Activated naive CD8-positive, alpha-beta T cell treated with anti-CD3 and anti-CD28 coated beads for 36 hours (primary cell): ENCODE data around the gene INTS4. TPM values are rescaled to one million over a fixed set of nuclear protein-coding genes. Genes with fewer than 3 reads are reported as not detected.
"Not testable (repeated sequence)": the region's sequence is repeated elsewhere in the genome, so short reads cannot be mapped to it uniquely, and the experiment has no call there.

Experiments
- DNase-seq: peaks from one replicate; pipeline ENCODE4 v3.0.0; 2021
- H3K27ac Mint-ChIP-seq: one replicate; pipeline ENCODE4 v1.8.0; 2022; ENCODE audit warnings: mild to moderate bottlenecking, moderate library complexity, mixed read lengths
- H3K27me3 Mint-ChIP-seq: one replicate; pipeline ENCODE4 v1.8.0; 2022; ENCODE audit warnings: mild to moderate bottlenecking, mixed read lengths
- H3K36me3 Mint-ChIP-seq: one replicate; pipeline ENCODE4 v1.8.0; 2021; ENCODE audit warnings: mild to moderate bottlenecking, mixed read lengths
- H3K4me1 Mint-ChIP-seq: one replicate; pipeline ENCODE4 v1.8.0; 2021; ENCODE audit warnings: mixed read lengths
- H3K4me3 Mint-ChIP-seq: one replicate; pipeline ENCODE4 v1.8.0; 2022; ENCODE audit warnings: mild to moderate bottlenecking, moderate library complexity, mixed read lengths
- H3K9me3 Mint-ChIP-seq: one replicate; pipeline ENCODE4 v1.8.0; 2022; ENCODE audit warnings: mixed read lengths
- total RNA-seq, 2 experiments: library from RNA; stranded (reverse); gene quantifications; one replicate each; pipeline ENCODE4 v1.2.3, GENCODE V29; 2021

The INTS4 gene, protein sequence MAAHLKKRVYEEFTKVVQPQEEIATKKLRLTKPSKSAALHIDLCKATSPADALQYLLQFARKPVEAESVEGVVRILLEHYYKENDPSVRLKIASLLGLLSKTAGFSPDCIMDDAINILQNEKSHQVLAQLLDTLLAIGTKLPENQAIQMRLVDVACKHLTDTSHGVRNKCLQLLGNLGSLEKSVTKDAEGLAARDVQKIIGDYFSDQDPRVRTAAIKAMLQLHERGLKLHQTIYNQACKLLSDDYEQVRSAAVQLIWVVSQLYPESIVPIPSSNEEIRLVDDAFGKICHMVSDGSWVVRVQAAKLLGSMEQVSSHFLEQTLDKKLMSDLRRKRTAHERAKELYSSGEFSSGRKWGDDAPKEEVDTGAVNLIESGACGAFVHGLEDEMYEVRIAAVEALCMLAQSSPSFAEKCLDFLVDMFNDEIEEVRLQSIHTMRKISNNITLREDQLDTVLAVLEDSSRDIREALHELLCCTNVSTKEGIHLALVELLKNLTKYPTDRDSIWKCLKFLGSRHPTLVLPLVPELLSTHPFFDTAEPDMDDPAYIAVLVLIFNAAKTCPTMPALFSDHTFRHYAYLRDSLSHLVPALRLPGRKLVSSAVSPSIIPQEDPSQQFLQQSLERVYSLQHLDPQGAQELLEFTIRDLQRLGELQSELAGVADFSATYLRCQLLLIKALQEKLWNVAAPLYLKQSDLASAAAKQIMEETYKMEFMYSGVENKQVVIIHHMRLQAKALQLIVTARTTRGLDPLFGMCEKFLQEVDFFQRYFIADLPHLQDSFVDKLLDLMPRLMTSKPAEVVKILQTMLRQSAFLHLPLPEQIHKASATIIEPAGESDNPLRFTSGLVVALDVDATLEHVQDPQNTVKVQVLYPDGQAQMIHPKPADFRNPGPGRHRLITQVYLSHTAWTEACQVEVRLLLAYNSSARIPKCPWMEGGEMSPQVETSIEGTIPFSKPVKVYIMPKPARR
- total RNA-seq, result 10 to 100 TPM; 45.2 to 46.2 TPM

- no peaks in the 10 kb centered on the region for H3K27me3 Mint-ChIP-seq
- peak; percentile 98 for DNase-seq
- peak within 1 kb of the TSS; percentile 96 for H3K4me3 Mint-ChIP-seq
- no peaks in the 10 kb centered on the region for H3K9me3 Mint-ChIP-seq
- peaks cover 4% of the 10 kb centered on the region for H3K36me3 Mint-ChIP-seq
- peaks cover 13% of the 10 kb centered on the region for H3K4me1 Mint-ChIP-seq
- H3K27ac Mint-ChIP-seq, result peak within 1 kb of the TSS; percentile 92
These were observed at the start of gene INTS4 for GRCh38 chr11:77994434-77995362. Gene INTS4, minus strand, starts transcription at chr11:77994668. Its CDS starts 25 bp downstream, at chr11:77994643.

GRCh38 chr11:78041843-78042440 lies 47.5 kb upstream of the INTS4 start:
- H3K4me3 Mint-ChIP-seq, result no peak overlapping the region
- no peaks in the 10 kb centered on the region for H3K36me3 Mint-ChIP-seq
- H3K4me1 Mint-ChIP-seq, result peaks cover 17% of the 10 kb centered on the region
- H3K27ac Mint-ChIP-seq, result no peak overlapping the region
- H3K27me3 Mint-ChIP-seq, result no peaks in the 10 kb centered on the region
- H3K9me3 Mint-ChIP-seq, result no peaks in the 10 kb centered on the region
- no peak for DNase-seq

- H3K9me3 Mint-ChIP-seq, DNase-seq, H3K4me3 Mint-ChIP-seq, H3K27me3 Mint-ChIP-seq, H3K36me3 Mint-ChIP-seq, H3K27ac Mint-ChIP-seq: not testable (repeated sequence)
- peaks cover 17% of the 10 kb centered on the region for H3K4me1 Mint-ChIP-seq
These were observed 46.9 kb upstream of the INTS4 start for GRCh38 chr11:78041380-78041719.

GRCh38 chr11:78040691-78041379 lies 46.4 kb upstream of the INTS4 start:
- Mint-ChIP-seq H3K36me3 (no peaks in the 10 kb centered on the region), H3K4me1 (peaks cover 15% of the 10 kb centered on the region), H3K27ac (no peak overlapping the region), H3K4me3 (no peak overlapping the region), H3K27me3 (no peaks in the 10 kb centered on the region), H3K9me3 (no peaks in the 10 kb centered on the region)
- DNase-seq, result no peak

DNA sequence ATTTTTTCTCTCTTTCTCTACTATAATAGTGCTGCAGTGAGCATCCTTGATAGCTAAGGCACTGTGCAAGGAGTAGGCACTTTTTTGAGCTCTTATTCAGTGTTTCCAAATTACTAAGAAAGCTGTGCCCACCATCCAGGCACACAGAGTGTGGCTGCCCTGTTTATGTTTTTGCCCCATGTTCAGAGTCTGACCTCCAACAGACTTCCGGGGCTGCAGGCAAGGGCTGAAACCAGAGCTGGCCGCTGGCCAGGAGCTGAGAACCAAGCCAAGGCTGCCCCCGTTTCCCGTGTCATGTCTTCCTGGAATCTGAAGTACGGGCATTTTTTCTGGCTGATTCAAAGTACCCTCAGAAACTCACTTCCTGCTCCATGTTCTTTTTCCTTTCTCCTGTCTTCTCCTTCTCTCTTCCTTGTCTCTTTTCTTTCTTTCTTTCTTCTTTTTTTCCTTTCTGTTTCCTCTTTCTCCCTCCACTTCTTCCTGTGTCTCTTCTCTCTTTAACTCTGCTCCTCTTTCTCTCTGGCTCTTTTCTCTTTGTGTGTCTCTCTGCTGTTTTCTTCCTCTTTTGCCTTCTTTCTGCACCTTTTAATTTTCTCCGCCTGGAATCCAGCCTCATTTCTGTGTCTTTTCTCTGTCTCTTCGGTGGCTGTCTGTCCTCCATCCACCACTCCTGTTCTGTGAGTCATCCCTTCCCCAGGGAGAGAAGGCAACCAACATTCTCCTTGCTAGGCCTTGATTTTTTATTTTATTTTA lies 45.6 kb upstream of the INTS4 start:
- Mint-ChIP-seq H3K36me3 (no peaks in the 10 kb centered on the region), H3K9me3 (no peaks in the 10 kb centered on the region), H3K4me3 (peak overlapping the region; percentile 67), H3K27ac (peak overlapping the region; percentile 88), H3K4me1 (peaks cover 13% of the 10 kb centered on the region), H3K27me3 (no peaks in the 10 kb centered on the region)
- peak; percentile 41 for DNase-seq

DNA sequence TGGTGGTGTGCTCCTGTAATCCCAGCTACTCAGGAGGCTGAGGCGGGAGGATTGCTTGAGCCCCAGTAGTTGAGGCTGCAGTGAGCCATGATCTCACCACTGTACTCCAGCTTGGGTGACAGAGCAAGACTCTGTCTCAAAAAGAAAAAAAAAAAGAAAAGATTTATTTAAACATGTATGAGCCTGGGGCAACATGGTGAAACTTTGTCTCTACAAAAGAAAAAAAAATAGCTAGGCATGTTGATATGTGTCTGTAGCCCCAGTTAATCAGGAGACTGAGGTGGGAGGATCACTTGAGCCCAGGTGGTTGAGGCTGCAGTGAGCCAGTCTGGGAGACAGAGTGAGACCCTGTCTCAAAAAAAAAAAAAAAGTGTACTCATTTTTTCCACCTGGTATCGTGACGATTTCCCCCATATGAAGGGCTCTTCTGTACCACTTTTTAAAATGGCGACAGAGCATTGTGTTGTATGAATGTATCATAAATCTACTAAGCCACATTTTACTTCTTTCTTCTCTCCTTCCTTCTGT lies 45.0 kb upstream of the INTS4 start:
- Mint-ChIP-seq H3K27me3 (no peaks in the 10 kb centered on the region), H3K36me3 (no peaks in the 10 kb centered on the region), H3K4me3 (peak overlapping the region; percentile 67), H3K4me1 (peaks cover 13% of the 10 kb centered on the region), H3K9me3 (no peaks in the 10 kb centered on the region), H3K27ac (peak overlapping the region; percentile 88)
- DNase-seq, result no peak

DNA sequence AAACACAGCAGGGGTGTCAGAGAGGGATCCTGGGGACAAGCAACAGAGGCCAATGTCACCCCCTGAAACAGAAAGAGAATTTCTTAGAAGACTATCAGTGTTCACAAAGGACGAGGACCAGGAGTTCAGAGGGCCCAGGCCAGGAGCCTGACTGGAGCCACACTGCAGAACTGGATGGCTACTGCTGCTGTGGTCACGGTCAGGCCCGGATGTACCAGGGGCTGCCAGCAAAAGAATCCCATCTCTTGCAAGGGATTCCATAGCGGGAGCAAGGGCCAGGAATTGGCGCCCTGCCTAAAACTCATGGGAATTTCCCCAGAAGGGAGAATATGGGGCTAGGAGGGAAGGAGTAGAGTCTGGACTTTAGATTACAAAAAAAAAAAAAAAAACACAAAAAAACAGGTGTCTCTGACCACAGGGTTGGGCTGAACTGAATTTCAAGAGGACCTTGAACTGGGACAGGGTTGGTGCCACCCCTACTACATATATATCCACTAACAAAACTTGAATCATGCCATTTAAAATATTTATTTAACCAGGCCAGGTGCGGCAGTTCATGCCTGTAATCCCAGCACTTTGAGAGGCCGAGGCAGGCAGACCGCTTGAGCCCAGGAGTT lies 44.3 kb upstream of the INTS4 start:
- H3K9me3 Mint-ChIP-seq, result no peaks in the 10 kb centered on the region
- no peak overlapping the region for H3K4me3 Mint-ChIP-seq
- no peak for DNase-seq
- H3K27me3 Mint-ChIP-seq, result no peaks in the 10 kb centered on the region
- no peak overlapping the region for H3K27ac Mint-ChIP-seq
- H3K4me1 Mint-ChIP-seq, result peaks cover 11% of the 10 kb centered on the region
- no peaks in the 10 kb centered on the region for H3K36me3 Mint-ChIP-seq

DNA sequence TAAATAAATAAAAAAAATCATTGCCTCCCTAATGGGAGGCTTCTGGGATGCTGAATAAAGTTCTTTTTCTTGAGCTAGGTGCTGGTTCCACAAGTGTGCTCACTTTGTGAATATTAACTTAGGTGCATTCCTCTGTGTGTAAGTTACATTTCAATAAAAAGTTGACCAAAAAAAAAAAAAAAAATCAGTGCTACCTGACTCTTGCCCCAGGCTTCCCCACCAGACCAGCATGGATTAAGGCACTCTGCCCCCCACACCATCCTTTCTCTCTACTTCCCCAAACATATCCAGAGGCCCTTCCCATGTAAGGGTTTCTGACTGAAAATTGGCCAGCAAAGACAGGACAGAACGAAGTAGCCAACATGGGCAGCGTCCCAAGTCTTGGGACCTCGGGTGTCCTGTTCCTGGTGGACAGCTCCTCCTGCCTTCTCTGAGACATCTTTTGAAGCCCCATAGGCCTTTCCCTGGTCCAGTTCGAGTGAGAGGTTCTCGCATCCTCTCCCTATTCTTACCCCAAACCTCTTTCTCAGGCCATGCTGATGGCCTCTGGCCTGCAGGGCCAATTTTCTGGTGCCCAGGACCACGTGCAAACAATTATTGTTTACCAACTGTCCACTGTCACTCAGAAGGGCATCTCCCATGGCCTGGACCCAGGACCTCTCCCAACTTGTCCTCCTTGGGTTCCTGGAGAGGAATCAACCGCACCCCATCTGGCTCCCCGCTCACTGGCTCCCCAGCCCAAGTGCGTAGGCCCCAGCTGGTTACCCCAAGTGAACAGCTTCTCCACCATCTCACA lies 43.6 kb upstream of the INTS4 start:
- no peak overlapping the region for H3K4me3 Mint-ChIP-seq
- no peaks in the 10 kb centered on the region for H3K36me3 Mint-ChIP-seq
- H3K4me1 Mint-ChIP-seq, result peaks cover 10% of the 10 kb centered on the region
- H3K27ac Mint-ChIP-seq, result no peak overlapping the region
- no peaks in the 10 kb centered on the region for H3K27me3 Mint-ChIP-seq
- H3K9me3 Mint-ChIP-seq, result no peaks in the 10 kb centered on the region
- DNase-seq, result no peak

DNA sequence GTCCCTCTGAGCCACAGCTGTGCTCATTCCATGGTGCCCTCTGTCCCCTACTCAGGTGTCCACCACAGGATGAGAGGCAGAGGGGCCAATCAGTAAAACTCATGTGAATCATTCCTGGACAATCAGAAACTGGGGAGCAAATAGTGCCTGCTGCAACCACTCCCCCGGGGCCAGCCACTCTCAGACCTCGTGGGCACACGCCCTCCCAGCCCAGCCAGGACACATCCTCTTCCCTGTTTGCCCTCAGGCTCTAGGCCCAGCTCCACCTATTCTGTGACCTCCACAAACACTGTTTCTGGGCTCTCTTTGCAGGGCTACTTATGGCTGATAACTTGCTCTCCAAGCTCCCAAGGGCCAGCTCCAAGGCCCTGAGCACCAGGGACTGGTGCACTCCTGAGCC lies 42.6 kb upstream of the INTS4 start:
- Mint-ChIP-seq H3K9me3 (no peaks in the 10 kb centered on the region), H3K27me3 (no peaks in the 10 kb centered on the region), H3K4me1 (peaks cover 10% of the 10 kb centered on the region), H3K27ac (no peak overlapping the region), H3K4me3 (no peak overlapping the region), H3K36me3 (no peaks in the 10 kb centered on the region)
- no peak for DNase-seq

DNA sequence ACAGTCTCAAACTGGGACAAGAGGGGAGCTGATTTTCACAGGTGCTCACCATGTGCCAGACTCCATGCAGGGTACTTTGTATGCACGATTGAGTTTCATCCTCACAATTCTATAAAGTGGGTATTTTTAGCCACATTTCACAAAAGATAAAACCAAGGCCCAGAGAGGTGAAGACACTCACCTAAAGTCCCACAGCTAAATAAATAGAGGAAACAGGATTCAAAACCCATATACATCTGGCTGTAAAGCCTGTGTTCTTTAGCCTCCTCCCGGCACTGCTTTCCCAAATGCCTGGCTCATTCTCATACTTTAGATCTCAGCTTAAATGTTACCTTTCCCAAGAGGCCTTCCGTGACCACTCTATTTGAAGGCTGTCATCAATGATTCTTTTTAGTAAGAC lies 41.8 kb upstream of the INTS4 start:
- Mint-ChIP-seq H3K36me3 (no peaks in the 10 kb centered on the region), H3K27me3 (no peaks in the 10 kb centered on the region), H3K4me3 (no peak overlapping the region), H3K9me3 (no peaks in the 10 kb centered on the region), H3K27ac (no peak overlapping the region), H3K4me1 (peaks cover 10% of the 10 kb centered on the region)
- no peak for DNase-seq

GRCh38 chr11:78034623-78035022 lies 40.2 kb upstream of the INTS4 start:
- no peaks in the 10 kb centered on the region for H3K27me3 Mint-ChIP-seq
- H3K4me1 Mint-ChIP-seq, result peaks cover 2% of the 10 kb centered on the region
- H3K9me3 Mint-ChIP-seq, result no peaks in the 10 kb centered on the region
- no peak overlapping the region for H3K4me3 Mint-ChIP-seq
- no peak for DNase-seq
- no peaks in the 10 kb centered on the region for H3K36me3 Mint-ChIP-seq
- no peak overlapping the region for H3K27ac Mint-ChIP-seq

DNA sequence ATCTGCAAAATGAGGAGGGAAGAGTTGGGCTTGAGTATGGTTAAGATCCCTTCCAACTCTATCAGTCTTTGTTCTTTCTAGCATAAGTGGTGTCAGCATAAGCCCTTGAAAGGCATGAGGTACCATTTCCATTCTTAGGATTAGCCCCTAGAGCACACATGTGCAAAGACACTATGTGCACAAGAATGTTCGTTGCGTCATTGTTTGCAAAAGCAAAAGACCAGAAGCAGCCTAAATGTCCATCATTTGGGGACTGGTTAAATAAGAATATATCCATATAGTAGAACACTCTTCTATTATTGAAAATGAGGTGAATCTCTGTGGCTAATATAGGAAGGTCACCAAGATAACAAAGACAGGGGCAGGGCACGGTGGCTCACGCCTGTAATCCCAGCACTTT lies 38.6 kb upstream of the INTS4 start:
- Mint-ChIP-seq H3K36me3 (no peaks in the 10 kb centered on the region), H3K4me3 (no peak overlapping the region)
- no peak for DNase-seq

More for the DNA sequence above, 38.6 kb upstream of the INTS4 start:
- no peaks in the 10 kb centered on the region for H3K4me1 Mint-ChIP-seq
- no peak overlapping the region for H3K27ac Mint-ChIP-seq
- no peaks in the 10 kb centered on the region for H3K9me3 Mint-ChIP-seq
- H3K27me3 Mint-ChIP-seq, result no peaks in the 10 kb centered on the region
